SK-N-SH (cell line): Measurements from ENCODE around the gene ZDHHC14.

ENCODE experiments used
- CHD2 ChIP-seq: fragments of 150-350 bp; IDR thresholded peaks from 2 replicates; pipeline ENCODE4 v1.6.1; 2018; ENCODE audit warnings: low read length; ENCODE audit not compliant: partially characterized antibody
- EP300 ChIP-seq, 2 experiments: IDR thresholded peaks; 2 replicates each; pipeline versions ENCODE4 v1.4.0 to v1.6.1; 2012; ENCODE audit warnings: borderline replicate concordance in 1 of 2, low read depth in 1 of 2, low read length in 1 of 2
- EZH2phosphoT487 ChIP-seq: fragments of 200-600 bp; sonication (generic); IDR thresholded peaks from 2 replicates; pipeline ENCODE4 v1.6.1; 2017; ENCODE audit warnings: low read depth, mixed run types, mild to moderate bottlenecking, antibody characterized with exemption, moderate library complexity, borderline replicate concordance
- GABPA ChIP-seq: IDR thresholded peaks from 2 replicates; pipeline ENCODE4 v1.4.0; 2012; ENCODE audit warnings: low read depth, mild to moderate bottlenecking
- GATA2 ChIP-seq: sonication (generic); formaldehyde crosslinking; IDR thresholded peaks from 2 replicates; pipeline ENCODE4 v1.5.0; 2020; ENCODE audit warnings: mild to moderate bottlenecking, missing genetic modification reagents
- JUND ChIP-seq: IDR thresholded peaks from 2 replicates; pipeline ENCODE4 v1.4.0; 2012
- POLR2AphosphoS5 ChIP-seq: IDR thresholded peaks from 2 replicates; pipeline ENCODE4 v1.6.1; 2012; ENCODE audit warnings: low read depth, low read length
- RCOR1 ChIP-seq: fragments of 150-350 bp; IDR thresholded peaks from 2 replicates; pipeline ENCODE4 v1.6.1; 2017; ENCODE audit warnings: antibody characterized with exemption, low read length
- RFX5 ChIP-seq: IDR thresholded peaks from 2 replicates; pipeline ENCODE4 v1.6.1; 2012; ENCODE audit warnings: mild to moderate bottlenecking, improper control_type of control experiment, low read length
- SIN3A ChIP-seq: IDR thresholded peaks from 2 replicates; pipeline ENCODE4 v1.6.1; 2012; ENCODE audit warnings: low read depth, mild to moderate bottlenecking, low read length, moderate library complexity, borderline replicate concordance
- TAF1 ChIP-seq: IDR thresholded peaks from 2 replicates; pipeline ENCODE4 v1.6.1; 2012; ENCODE audit warnings: low read depth, mild to moderate bottlenecking, low read length, moderate library complexity, borderline replicate concordance
- YY1 ChIP-seq: IDR thresholded peaks from 2 replicates; pipeline ENCODE4 v1.4.0; 2012; ENCODE audit warnings: low read depth, mild to moderate bottlenecking
- ZBTB33 ChIP-seq: IDR thresholded peaks from 2 replicates; pipeline ENCODE4 v1.4.0; 2012; ENCODE audit warnings: low read depth, borderline replicate concordance
- TF ChIP-seq, protein P1 (sequence below): fragments of 200-600 bp; sonication (generic); IDR thresholded peaks from 2 replicates; pipeline ENCODE4 v1.6.1; 2017; ENCODE audit warnings: antibody characterized with exemption, mild to moderate bottlenecking, moderate library complexity

- TF ChIP-seq, protein P1, sequence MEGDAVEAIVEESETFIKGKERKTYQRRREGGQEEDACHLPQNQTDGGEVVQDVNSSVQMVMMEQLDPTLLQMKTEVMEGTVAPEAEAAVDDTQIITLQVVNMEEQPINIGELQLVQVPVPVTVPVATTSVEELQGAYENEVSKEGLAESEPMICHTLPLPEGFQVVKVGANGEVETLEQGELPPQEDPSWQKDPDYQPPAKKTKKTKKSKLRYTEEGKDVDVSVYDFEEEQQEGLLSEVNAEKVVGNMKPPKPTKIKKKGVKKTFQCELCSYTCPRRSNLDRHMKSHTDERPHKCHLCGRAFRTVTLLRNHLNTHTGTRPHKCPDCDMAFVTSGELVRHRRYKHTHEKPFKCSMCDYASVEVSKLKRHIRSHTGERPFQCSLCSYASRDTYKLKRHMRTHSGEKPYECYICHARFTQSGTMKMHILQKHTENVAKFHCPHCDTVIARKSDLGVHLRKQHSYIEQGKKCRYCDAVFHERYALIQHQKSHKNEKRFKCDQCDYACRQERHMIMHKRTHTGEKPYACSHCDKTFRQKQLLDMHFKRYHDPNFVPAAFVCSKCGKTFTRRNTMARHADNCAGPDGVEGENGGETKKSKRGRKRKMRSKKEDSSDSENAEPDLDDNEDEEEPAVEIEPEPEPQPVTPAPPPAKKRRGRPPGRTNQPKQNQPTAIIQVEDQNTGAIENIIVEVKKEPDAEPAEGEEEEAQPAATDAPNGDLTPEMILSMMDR, result no peak
- TF ChIP-seq YY1, result no peak
- TF ChIP-seq GATA2, result no peak
- TF ChIP-seq SIN3A, result no peak
- TF ChIP-seq POLR2AphosphoS5, result no peak
- TF ChIP-seq EP300 (IDR thresholded peaks at IDR 0.05; ENCODE audit: borderline replicate concordance in 1 of 2, low read depth in 1 of 2, low read length in 1 of 2), result no peak
- no peak for TF ChIP-seq CHD2
- no peak for TF ChIP-seq GABPA
- TF ChIP-seq RFX5, result no peak
- no peak for TF ChIP-seq ZBTB33
- TF ChIP-seq TAF1, result no peak
- no peak for TF ChIP-seq JUND
- TF ChIP-seq RCOR1, result no peak
- no peak for TF ChIP-seq EZH2phosphoT487
These were observed 109.8 kb downstream of the ZDHHC14 start for GRCh38 chr6:157490611-157491269.
